ENCODE data around the gene KCND3.

DNA sequence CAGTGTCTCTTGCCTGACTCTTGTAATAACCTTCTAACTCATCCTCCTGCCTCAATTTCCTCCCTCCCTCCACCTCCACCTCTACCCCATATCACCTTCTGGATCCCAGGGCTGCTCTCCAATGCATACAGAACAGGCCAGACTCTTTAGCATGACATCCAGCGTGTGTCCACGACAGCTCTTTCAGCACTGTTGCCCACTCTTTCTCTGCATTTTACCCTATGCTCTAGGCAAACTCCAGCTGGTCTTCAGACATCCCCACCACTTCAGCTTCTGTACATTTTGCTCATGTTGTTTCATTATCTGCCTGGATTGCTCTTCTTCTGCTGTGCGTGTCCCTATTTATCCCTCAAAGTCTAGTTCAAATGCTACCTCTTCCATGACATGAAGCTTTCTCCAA lies 255.0 kb downstream of the KCND3 start:
- TF ChIP-seq POLR2A (IDR thresholded peaks at IDR 0.05): no peak
- TF ChIP-seq, protein P1, sequence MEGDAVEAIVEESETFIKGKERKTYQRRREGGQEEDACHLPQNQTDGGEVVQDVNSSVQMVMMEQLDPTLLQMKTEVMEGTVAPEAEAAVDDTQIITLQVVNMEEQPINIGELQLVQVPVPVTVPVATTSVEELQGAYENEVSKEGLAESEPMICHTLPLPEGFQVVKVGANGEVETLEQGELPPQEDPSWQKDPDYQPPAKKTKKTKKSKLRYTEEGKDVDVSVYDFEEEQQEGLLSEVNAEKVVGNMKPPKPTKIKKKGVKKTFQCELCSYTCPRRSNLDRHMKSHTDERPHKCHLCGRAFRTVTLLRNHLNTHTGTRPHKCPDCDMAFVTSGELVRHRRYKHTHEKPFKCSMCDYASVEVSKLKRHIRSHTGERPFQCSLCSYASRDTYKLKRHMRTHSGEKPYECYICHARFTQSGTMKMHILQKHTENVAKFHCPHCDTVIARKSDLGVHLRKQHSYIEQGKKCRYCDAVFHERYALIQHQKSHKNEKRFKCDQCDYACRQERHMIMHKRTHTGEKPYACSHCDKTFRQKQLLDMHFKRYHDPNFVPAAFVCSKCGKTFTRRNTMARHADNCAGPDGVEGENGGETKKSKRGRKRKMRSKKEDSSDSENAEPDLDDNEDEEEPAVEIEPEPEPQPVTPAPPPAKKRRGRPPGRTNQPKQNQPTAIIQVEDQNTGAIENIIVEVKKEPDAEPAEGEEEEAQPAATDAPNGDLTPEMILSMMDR (IDR thresholded peaks at IDR 0.05): no peak
